GM18517 (cell line): ENCODE results near the gene SLC51A.
A peak's percentile ranks its signal among the peaks of the same experiment; 100 is the strongest.
"Not testable (repeated sequence)": the region's sequence is repeated elsewhere in the genome, so short reads cannot be mapped to it uniquely, and the experiment has no call there.

Experiments used
- ATAC-seq: cut with Tn5 transposase; IDR thresholded peaks from one replicate; pipeline ENCODE4 v1.9.1; 2021; ENCODE audit warnings: mild to moderate bottlenecking, moderate library complexity; ENCODE audit not compliant: unreplicated experiment

SLC51A gene

DNA sequence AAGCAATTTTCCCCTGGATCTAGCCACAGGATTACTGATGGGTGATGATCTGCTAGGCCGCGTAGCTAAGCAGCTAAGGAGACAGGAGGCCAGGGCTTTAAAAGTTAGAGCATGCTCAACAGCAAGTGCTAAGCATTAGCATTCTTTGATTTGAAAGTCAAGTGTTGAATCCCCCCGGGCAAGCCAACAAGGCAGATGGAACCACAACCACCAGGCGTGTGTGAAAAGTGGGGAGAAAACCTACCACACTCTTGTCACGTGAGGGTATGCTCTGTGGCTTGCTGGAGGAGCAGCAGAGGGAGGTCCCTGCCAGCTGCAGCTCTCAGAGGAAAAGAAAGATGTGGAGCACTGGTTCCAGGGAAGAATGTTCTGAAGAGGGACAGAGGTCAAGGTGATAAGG lies 20.9 kb downstream of the SLC51A start:
- no peak for ATAC-seq

DNA sequence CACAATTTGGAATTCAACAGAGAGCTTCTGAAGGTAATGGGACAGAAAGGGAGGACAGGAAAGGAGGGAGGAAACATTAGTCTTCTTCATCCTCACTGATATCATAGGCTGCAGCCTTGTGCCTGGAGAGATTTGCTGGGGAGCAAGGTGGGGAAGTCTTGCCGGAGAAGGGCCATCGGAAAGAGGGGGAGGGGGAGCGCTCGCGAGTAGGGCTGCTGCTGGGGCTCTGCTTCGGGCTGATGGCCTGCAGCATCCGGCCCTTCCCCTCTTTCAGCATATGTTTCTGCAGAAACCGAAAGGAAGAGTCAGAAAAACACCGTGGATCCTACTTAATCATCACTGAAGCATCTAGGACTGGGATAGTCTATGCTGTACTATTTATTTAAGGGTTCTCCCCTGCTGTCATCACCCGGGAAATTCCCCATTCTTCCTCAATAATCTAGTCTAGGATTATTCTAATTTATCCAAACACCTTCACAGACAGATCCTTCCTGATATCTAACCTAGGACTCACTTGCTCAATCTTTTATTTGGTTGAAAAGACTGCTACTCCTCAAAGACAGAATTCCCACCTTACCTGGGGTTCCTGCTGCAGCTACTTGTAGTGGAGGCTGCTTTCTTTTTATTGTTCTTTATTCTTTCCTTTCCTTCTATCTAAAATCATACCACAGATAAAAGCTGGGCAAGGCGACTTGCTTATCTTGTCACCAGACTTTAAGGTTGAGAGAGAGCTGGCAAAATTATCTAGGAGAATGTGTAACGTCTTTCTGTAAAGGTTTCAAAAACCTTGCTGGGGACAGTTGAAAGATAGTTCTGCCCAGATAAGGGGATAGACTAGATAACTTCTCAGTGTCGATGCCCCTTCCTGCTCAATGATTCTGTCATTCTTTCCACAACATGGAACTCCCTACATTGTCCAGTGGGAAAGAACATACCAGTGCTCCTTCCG lies 22.6 kb downstream of the SLC51A start:
- no peak for ATAC-seq

DNA sequence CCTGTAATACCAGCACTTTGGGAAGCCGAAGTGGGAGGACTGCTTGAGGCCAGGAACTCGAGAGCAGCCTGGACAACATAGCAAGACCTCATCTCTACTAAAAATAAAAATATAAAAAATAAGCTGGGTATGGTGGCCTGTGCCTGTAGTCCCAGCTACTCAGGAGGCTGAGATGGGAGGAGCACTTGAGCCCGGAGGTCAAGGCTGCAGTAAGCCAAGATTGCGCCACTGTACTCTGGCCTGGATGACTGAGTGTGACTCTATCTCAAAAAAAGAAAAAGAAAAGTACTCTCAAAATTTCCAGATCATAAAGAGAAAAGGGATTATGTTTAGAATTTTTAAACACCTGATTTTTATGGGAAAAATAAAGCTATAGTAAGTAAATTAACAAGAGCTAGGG lies 24.1 kb downstream of the SLC51A start:
- no peak for ATAC-seq

DNA sequence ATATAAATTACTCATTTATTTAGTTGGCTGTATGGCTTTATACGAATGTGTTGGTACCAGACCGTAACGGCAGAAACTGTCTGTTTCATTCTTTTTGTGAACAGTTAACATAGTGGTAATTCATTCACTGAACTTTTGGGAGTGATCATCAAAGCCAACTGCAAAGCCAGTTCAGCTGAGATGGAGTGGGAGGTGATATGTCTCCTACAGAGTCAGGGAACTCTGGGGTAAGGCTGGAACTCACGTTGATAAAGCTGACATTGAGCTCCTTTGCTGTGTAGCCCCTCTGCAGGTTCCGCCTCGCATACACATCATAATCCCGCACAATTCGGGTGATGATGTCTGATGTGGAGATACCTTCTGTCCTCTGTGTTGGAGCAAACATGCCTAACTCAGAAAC lies 25.4 kb downstream of the SLC51A start:
- no peak for ATAC-seq

DNA sequence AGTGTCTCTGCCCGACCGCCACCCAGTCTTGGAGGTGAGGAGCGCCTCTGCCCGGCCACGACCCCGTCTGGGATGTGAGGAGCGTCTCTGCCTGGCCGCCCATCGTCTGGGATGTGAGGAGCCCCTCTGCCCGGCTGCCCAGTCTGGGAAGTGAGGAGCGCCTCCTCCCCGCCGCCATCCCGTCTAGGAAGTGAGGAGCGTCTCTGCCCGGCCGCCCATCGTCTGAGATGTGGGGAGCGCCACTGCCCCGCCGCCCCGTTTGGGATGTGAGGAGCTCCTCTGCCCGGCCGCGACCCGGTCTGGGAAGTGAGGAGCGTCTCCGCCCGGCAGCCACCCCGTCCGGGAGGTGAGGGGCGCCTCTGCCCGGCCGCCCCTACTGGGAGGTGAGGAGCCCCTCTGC lies 27.8 kb downstream of the SLC51A start:
- ATAC-seq, result not testable (repeated sequence)

DNA sequence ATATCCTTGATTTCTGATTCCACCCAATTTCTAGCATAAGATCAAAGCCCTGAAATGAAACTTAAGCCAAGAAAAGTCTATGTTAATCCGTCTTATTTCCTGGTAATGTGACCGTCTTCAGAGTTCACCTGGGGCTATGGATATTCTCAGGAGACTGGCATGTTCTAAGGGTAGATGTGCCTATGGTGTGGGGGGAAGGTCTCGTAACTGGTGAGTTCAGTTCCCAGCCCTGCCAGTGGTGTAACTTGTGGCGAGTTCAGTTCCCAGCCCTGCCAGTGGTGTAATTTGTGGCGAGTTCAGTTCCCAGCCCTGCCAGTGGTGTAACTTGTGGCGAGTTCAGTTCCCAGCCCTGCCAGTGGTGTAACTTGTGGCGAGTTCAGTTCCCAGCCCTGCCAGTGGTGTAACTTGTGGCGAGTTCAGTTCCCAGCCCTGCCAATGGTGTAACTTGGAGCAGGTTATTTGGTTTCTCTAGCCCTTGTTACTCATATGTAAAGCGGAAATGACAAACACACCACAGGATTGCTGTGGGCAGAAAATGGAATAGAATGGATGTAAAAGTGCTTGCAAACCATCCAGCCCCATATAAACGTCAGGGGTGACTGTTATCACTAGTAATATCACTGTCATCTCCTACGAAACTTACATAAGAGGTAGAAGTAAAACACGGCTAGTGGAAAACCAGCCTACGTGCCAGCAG lies 30.4 kb downstream of the SLC51A start:
- ATAC-seq, result no peak

DNA sequence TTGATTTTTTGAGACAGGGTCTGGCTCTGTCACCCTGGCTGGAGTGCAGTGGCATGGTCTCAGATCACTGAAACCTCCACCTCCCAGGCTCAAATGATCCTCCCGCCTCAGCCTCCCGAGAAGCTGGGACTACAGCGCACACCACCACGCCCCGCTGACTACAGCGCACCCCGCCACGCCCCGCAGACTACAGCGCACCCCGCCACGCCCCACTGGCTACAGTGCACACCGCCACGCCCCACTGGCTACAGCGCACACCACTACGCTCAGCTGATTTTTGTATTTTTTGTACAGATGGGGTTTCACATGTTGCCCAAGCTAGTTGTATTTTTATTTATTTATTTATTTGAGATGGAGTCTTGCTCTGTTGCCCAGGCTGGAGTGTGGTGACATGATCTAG lies 35.6 kb downstream of the SLC51A start:
- no peak for ATAC-seq

DNA sequence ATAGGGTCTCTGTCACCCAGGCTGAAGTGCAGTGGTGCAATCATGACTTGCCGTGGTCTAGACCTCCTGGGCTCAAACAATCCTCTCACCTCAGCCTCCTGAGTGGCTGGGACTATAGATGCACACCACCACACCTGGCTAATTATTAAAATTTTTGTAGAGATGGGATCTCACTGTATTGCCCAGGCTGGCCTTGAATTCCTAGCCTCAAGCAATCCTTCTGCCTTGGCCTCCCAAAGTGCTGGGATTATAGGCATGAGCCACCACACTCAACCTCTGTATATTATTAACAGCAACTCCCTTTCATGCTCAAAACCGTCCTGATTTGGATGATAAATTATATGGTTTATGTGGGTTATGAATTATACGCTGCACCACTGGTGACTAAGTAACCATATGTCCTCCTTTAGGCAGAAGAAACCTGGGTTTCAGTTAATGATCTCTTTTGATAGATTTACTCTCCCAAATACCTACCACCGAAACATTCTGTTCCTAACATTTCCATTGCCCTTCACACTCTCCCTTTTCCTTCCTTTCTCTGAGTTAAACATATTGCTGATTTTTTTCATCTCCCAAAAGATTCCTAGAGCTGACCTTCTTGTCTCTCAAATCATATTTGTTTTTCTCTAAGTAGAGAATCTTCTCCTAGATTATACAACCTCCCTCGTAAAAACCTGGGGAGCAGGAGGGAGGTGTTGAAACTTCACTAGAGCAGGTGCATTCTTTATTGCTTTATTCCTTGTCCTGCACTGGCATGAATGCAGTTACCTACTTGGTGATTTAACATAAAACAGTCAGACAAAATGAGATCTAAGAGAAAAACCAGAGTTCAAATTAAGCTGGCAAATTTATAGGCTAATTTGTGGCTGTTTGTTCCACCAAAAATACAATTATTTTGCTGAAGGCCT lies 38.3 kb downstream of the SLC51A start:
- ATAC-seq, result no peak

DNA sequence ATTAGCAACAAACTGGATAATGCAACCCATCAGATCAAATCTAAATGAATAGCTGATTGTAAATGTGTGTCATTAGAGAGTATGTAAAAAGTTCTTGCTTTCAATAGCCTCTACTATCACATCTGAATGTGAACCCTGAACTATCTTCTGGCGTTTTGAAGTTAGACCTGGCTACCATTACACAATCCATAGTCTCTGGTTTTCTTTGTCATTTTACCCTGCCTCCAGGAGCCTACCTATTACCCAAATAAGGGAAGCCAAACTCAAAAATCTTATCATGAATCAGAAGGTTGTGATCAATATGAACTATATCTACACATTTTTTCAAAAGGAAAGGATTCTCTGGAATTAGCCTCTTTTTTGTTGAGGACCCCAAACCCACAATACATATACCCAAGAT lies 39.4 kb downstream of the SLC51A start:
- no peak for ATAC-seq

DNA sequence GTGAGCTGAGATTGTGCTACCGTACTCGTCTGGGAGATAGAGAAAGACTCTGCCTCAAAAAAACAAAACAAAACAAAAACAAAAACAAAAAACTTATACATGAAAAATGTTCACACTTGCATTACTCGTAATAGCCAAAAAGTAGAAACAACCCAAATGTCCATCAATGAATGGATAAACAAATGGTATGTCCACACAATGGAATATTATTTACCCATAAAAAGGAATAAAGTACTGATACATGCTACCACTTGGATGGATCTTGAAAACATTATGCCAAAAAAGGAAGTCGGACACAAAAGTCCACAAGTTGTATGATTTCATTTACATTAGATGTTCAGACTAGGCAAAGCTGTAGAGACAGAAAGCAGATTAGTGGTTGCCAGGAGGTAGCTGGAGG lies 44.5 kb downstream of the SLC51A start:
- no peak for ATAC-seq

DNA sequence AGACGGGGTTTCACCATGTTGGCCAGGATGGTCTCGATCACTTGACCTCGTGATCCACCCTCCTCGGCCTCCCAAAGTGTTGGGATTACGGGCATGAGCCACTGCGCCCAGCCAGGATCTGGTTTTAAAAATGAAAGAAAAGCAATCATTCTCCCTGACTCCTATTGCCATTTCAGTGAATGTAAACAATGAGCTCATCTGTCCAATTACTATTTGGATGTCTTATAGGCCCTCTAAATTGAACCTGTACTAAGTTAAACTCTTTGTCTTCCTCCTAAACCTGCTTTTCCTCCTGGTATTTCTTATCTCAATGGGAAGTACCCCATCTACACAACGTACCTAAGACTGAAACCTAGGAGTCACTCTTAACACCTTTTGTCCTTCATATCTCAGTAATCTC lies 47.5 kb downstream of the SLC51A start:
- no peak for ATAC-seq

DNA sequence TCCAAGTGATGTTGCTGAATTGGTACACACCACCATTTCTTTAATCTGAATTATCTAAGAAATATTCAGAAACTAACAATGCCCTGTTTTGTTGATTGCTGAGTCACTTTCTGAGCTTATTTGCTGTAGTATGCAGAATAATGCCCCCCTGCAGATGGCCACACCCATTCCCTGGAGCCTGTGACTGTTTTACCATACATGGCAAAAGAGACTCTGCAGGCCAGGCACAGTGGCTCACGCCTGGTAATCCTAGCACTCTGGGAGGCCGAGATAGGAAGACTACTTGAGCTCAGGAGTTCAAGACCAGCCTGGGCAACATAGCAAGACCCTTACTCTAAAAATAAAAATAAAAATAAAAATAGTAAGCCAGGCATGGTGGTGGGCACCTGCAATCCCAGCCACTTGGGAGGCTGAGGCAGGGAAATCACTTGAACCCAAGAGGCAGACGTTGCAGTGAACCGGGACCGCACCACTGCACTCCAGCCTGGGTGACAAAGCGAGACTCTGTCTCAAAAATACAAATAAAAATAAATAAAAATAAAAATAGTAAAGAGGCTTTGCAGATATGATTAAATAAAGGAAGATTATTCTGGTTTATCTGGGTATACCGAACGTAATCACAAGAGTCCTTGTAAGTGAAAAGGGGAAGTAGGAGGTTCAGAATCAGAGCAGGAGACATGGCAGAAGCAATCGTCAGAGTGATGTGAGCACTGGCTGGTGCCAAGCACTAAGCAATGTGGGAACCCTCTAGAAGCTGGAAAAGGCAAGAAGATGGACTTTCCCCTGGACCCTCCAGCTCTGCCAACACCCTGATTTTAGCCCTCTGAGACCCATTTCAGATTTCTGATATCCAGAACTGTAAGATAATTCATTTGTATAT lies 52.2 kb downstream of the SLC51A start:
- no peak for ATAC-seq

DNA sequence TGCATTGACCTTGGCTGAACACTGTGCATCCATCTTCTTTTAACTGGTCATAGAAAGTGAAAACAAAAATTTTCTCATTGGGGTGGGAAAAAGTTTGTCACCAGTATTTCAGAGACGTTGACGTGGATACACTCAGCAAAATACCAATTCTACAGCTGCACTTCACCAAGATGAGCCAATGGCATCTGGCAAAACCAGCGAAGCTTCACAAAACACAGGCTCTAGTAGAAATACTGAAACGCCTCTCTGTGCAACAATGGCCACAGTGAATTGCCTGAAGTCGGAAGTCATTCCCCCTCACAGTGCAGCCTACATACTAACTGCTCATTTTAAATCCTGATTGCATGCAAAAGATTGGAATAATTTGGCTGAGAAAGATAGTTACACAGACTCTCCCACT lies 54.2 kb downstream of the SLC51A start:
- no peak for ATAC-seq

DNA sequence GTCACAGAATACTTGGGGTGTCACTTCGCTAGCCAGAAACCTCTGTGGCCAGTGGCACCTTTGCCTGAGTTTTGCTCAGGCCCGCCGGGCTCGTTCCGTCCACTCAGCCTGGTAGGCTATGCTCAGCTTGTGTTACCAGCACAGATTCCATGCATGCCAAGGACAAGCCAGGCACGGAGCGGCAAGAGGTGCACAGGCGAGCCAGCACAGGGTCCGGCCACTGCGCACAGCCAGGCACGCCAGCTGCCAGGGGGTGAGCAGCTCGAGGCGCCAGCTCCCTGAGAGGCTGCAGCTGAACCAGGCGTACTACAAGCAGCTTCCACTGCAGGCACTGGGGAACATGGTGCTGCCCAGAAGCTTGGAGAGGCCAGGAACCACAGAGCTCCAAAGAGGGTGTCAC lies 56.5 kb downstream of the SLC51A start:
- no peak for ATAC-seq

DNA sequence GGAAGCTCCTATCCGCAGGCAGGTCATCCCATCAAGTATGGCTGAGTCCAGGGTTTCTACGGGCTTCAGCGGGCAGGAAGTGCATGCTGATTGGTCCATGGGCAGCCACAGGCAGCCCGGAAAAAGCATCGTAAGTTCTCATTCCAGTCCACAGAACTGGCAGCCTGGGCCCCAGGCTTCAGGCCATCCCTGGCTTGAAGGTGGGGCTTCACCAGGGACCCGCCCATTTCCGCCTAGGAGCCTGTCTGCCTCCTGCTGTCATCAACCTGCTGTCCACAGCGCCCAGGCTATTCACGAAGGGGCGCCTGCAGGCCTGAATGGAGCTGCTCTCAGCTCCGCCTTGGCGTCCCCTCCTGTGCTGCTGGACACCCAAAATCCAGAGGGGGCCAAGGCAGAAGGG lies 57.3 kb downstream of the SLC51A start:
- ATAC-seq, result no peak

DNA sequence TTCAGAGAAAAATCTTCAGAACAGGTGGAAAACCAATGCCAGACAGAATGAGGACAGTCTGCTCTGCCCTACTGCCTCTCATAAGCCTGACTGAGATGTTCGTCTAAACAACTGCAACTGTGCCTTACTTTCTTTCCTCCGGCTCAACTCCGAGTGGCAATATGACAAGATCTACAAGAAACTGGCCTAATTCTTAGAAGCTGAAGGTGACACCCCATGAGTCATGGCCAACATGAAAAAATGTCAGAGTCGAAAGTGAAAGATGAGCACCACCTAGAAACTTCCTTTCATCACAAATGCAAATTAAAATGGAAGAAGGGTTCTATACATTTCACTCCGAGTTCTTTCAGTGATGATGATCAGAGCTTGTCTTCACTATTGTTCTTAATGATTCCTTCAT lies 58.3 kb downstream of the SLC51A start:
- peak; percentile 81 for ATAC-seq

DNA sequence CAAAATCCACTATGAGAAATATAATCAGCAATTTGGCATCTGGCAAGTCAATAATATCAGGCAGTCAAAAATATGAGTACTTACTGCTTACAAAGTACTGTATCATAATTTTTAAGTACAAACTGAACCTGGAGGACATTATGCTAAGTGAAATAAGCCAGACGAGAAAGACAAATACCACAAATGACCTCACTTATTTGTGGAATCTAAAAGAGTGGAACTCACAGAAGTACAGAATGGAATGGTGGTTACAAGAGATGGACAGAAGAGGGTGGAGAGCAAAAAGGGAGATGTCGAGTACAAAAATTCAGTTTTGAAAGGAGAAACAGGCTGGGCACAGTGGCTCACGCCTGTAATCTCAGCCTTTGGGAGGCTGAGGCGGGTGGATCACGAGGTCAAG lies 58.8 kb downstream of the SLC51A start:
- ATAC-seq, result no peak

DNA sequence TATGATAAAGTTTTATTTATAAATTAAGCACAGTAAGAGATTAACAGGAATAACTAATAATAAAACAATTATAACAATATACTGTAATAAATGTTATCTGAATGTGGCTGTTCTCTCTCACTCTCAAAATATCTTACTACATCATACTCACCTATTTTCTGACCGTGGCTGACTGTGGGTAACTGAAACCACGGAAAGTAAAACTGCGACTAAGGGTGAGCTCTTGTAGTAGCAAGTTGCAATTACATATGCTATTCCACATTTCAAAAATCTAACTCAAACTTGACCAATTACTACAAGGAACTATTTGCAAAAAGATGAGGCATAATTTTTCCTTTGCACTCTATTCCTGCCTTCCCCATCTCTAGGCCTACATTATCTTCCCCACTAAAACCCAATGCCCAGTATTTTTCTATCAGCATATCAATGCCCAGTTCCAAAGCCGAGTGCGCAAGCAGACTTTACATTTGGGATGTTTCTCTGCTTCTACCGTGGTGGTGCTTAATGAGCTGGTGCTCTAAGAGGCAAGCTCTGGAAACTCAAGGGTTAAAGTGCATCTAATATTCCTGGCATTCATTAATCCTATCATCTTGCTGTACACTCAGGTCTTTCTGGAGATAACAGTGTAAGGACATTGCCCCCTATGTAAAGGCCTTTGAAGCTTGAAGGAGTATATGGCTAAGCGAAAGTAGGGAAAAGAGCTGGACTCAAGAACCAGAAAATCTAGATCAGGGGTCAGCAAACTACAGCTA lies 64.5 kb downstream of the SLC51A start:
- ATAC-seq, result peak; percentile 65

DNA sequence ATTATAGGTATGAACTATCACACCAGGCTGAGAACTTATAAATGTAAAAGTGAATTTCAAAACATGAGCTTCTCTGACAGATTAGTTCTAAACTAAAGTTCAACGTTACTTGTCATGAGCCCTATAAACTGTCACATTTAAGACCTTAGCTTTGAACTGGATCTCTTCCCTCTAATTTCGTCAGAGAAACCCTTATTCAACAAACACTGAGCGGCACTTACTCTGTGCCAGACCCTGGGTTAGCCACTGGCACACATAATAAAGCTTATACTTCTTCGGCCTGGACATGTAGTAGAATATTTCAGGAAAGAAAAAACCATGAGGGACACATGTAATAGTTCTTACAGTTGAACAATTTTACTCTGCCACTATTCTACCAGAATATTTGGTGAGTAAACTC lies 65.6 kb downstream of the SLC51A start:
- no peak for ATAC-seq
